Stimulated activated CD8-positive, alpha-beta memory T cell treated with anti-CD3 and anti-CD28 coated beads, Interleukin-4, amount 100 ng/mL, for 48 hours (primary cell): ENCODE data around the gene RPS6KA5.
"Not testable (repeated sequence)": the region's sequence is repeated elsewhere in the genome, so short reads cannot be mapped to it uniquely, and the experiment has no call there.

Source experiments
- DNase-seq: peaks from one replicate; pipeline ENCODE4 v3.0.0-alpha.2; 2020

Gene RPS6KA5

GRCh38 chr14:90980636-90981035 lies 79.8 kb downstream of the RPS6KA5 start:
- DNase-seq: not testable (repeated sequence)

GRCh38 chr14:90979515-90979914 lies 80.9 kb downstream of the RPS6KA5 start:
- DNase-seq: no peak

GRCh38 chr14:90976101-90976500 lies 84.3 kb downstream of the RPS6KA5 start:
- DNase-seq: no peak

GRCh38 chr14:90971687-90972086 lies 88.8 kb downstream of the RPS6KA5 start:
- no peak for DNase-seq

- no peak for DNase-seq
These were observed 90.3 kb downstream of the RPS6KA5 start for GRCh38 chr14:90970167-90970600.

GRCh38 chr14:90969531-90970166 lies 90.8 kb downstream of the RPS6KA5 start:
- DNase-seq: no peak

GRCh38 chr14:90968025-90968424 lies 92.4 kb downstream of the RPS6KA5 start:
- DNase-seq: no peak

GRCh38 chr14:90966493-90966892 lies 93.9 kb downstream of the RPS6KA5 start:
- DNase-seq: no peak

- no peak for DNase-seq
These were observed 94.7 kb downstream of the RPS6KA5 start for GRCh38 chr14:90965765-90966164.

- no peak for DNase-seq
These were observed 97.1 kb downstream of the RPS6KA5 start for GRCh38 chr14:90963343-90963742.

GRCh38 chr14:90962505-90963109 lies 97.8 kb downstream of the RPS6KA5 start:
- DNase-seq: no peak

- no peak for DNase-seq
These were observed 99.6 kb downstream of the RPS6KA5 start for GRCh38 chr14:90960818-90961217.

GRCh38 chr14:90959344-90959743 lies 101.1 kb downstream of the RPS6KA5 start:
- no peak for DNase-seq

GRCh38 chr14:90956273-90956672 lies 104.2 kb downstream of the RPS6KA5 start:
- no peak for DNase-seq

- DNase-seq: not testable (repeated sequence)
These were observed 106.8 kb downstream of the RPS6KA5 start for GRCh38 chr14:90953643-90954042.

GRCh38 chr14:90943367-90943766 lies 117.1 kb downstream of the RPS6KA5 start:
- no peak for DNase-seq

- DNase-seq: no peak
These were observed 117.9 kb downstream of the RPS6KA5 start for GRCh38 chr14:90942511-90942910.

- DNase-seq: no peak
These were observed 118.7 kb downstream of the RPS6KA5 start for GRCh38 chr14:90941706-90942105.

GRCh38 chr14:90940318-90940962 lies 120.0 kb downstream of the RPS6KA5 start:
- no peak for DNase-seq

GRCh38 chr14:90939252-90939795 lies 121.1 kb downstream of the RPS6KA5 start:
- DNase-seq: not testable (repeated sequence)

GRCh38 chr14:90938615-90939014 lies 121.8 kb downstream of the RPS6KA5 start:
- DNase-seq: no peak

GRCh38 chr14:90936757-90937440 lies 123.5 kb downstream of the RPS6KA5 start:
- DNase-seq: no peak

- DNase-seq: no peak
These were observed 135.7 kb downstream of the RPS6KA5 start for GRCh38 chr14:90924621-90925340.
